Karpas-422 (cell line): Measurements from ENCODE around the gene DOCK4. TPM values are rescaled to one million over a fixed set of nuclear protein-coding genes. Genes with fewer than 3 reads are reported as not detected.

Experiments used
- DNase-seq: peaks from one replicate; pipeline ENCODE4 v3.0.0-alpha.2; 2015
- H2AFZ ChIP-seq: fragments of 200-600 bp; sonication (generic); 2 replicates; pipeline ENCODE4 v1.6.1; 2014; ENCODE audit warnings: antibody characterized with exemption, low read length, mixed read lengths
- H3K27ac ChIP-seq: fragments of 200-600 bp; sonication (generic); 2 replicates; pipeline ENCODE4 v1.5.1; 2014; ENCODE audit warnings: mild to moderate bottlenecking, low read length, moderate library complexity
- H3K27me3 ChIP-seq: fragments of 200-600 bp; sonication (generic); 2 replicates; pipeline ENCODE4 v1.6.1; 2014; ENCODE audit warnings: low read length, mixed read lengths
- H3K36me3 ChIP-seq: fragments of 200-600 bp; sonication (generic); 2 replicates; pipeline ENCODE4 v1.6.1; 2014; ENCODE audit warnings: low read length, mixed read lengths; ENCODE audit not compliant: insufficient read depth
- H3K4me1 ChIP-seq: fragments of 200-600 bp; sonication (generic); 2 replicates; pipeline ENCODE4 v1.6.1; 2014; ENCODE audit warnings: mild to moderate bottlenecking, low read length, mixed read lengths
- H3K4me2 ChIP-seq: fragments of 200-600 bp; sonication (generic); 2 replicates; pipeline ENCODE4 v1.6.1; 2014; ENCODE audit warnings: low read length, low read depth, mild to moderate bottlenecking; ENCODE audit not compliant: poor library complexity, severe bottlenecking
- H3K4me3 ChIP-seq: fragments of 200-600 bp; sonication (generic); 2 replicates; pipeline ENCODE4 v1.5.1; 2014; ENCODE audit warnings: mild to moderate bottlenecking, antibody characterized with exemption, low read length, mixed read lengths
- H3K79me2 ChIP-seq: fragments of 200-600 bp; sonication (generic); 2 replicates; pipeline ENCODE4 v1.6.1; 2014; ENCODE audit warnings: mild to moderate bottlenecking, low read length, mixed read lengths
- H3K9ac ChIP-seq: fragments of 200-600 bp; sonication (generic); 2 replicates; pipeline ENCODE4 v1.6.0; 2014; ENCODE audit warnings: low read length
- H3K9me2 ChIP-seq: fragments of 200-600 bp; sonication (generic), shearing (Covaris generic); replicated peaks from 2 replicates; pipeline ENCODE4 v1.6.0; 2014; ENCODE audit warnings: mild to moderate bottlenecking, low read length, moderate library complexity; ENCODE audit not compliant: insufficient read depth
- H3K9me3 ChIP-seq: fragments of 300-700, 200-600 bp; sonication (generic); 2 replicates; pipeline ENCODE4 v1.6.1; 2014; ENCODE audit warnings: low read length, mixed read lengths
- H4K20me1 ChIP-seq: fragments of 200-600 bp; sonication (generic); 2 replicates; pipeline ENCODE4 v1.6.1; 2014; ENCODE audit warnings: mild to moderate bottlenecking, antibody characterized with exemption, low read length, low read depth; ENCODE audit not compliant: insufficient read depth
- total RNA-seq: library from RNA; depleted of rRNA; stranded (reverse); fragments of >200 nt; shearing (Covaris generic); gene quantifications from 2 replicates; pipeline ENCODE4 v1.2.3, GENCODE V29; 2014; ENCODE audit warnings: low replicate concordance

DOCK4 gene
- total RNA-seq, 1 experiment from 2014 or later = 0.07 TPM

GRCh38 chr7:112089551-112089950, 116.6 kb downstream of the DOCK4 start:
- no peaks in the 10 kb centered on the region for H4K20me1 ChIP-seq
- no peaks in the 10 kb centered on the region for H3K9me2 ChIP-seq
- H3K4me2 ChIP-seq = no peak overlapping the region
- no peak overlapping the region for H3K27ac ChIP-seq
- no peaks in the 10 kb centered on the region for H3K27me3 ChIP-seq
- no peaks in the 10 kb centered on the region for H3K4me1 ChIP-seq
- DNase-seq = no peak
- no peaks in the 10 kb centered on the region for H3K79me2 ChIP-seq
- no peak overlapping the region for H2AFZ ChIP-seq
- H3K9me3 ChIP-seq = no peaks in the 10 kb centered on the region
- H3K9ac ChIP-seq = no peak overlapping the region
- no peaks in the 10 kb centered on the region for H3K36me3 ChIP-seq
- H3K4me3 ChIP-seq = no peak overlapping the region

- no peak overlapping the region for H2AFZ ChIP-seq
- H3K9me2 ChIP-seq = no peaks in the 10 kb centered on the region
- H3K79me2 ChIP-seq = no peaks in the 10 kb centered on the region
- no peaks in the 10 kb centered on the region for H3K9me3 ChIP-seq
- H3K36me3 ChIP-seq = no peaks in the 10 kb centered on the region
- H3K9ac ChIP-seq = no peak overlapping the region
- no peaks in the 10 kb centered on the region for H3K4me1 ChIP-seq
- no peaks in the 10 kb centered on the region for H3K27me3 ChIP-seq
- no peak overlapping the region for H3K27ac ChIP-seq
- H4K20me1 ChIP-seq = no peaks in the 10 kb centered on the region
- H3K4me3 ChIP-seq = no peak overlapping the region
- no peak for DNase-seq
- no peak overlapping the region for H3K4me2 ChIP-seq
Observed at GRCh38 chr7:112088484-112089016, 117.6 kb downstream of the DOCK4 start.

GRCh38 chr7:112086496-112087254, 119.5 kb downstream of the DOCK4 start:
- no peak overlapping the region for H3K4me3 ChIP-seq

GRCh38 chr7:112084520-112084971, 121.7 kb downstream of the DOCK4 start:
- Histone ChIP-seq H2AFZ (no peak overlapping the region), H3K36me3 (no peaks in the 10 kb centered on the region), H3K27me3 (no peaks in the 10 kb centered on the region), H3K27ac (no peak overlapping the region), H4K20me1 (no peaks in the 10 kb centered on the region), H3K9me3 (no peaks in the 10 kb centered on the region), H3K4me3 (no peak overlapping the region), H3K9me2 (no peaks in the 10 kb centered on the region), H3K4me1 (peaks cover 19% of the 10 kb centered on the region), H3K4me2 (no peak overlapping the region), H3K79me2 (no peaks in the 10 kb centered on the region), H3K9ac (no peak overlapping the region)
- no peak for DNase-seq

More at GRCh38 chr7:112086496-112087254, 119.5 kb downstream of the DOCK4 start:
- Histone ChIP-seq H3K36me3 (no peaks in the 10 kb centered on the region), H3K9ac (no peak overlapping the region), H3K4me2 (no peak overlapping the region), H3K79me2 (no peaks in the 10 kb centered on the region), H4K20me1 (no peaks in the 10 kb centered on the region), H3K27ac (no peak overlapping the region), H2AFZ (no peak overlapping the region), H3K9me2 (no peaks in the 10 kb centered on the region), H3K4me1 (no peaks in the 10 kb centered on the region), H3K27me3 (no peaks in the 10 kb centered on the region), H3K9me3 (no peaks in the 10 kb centered on the region)
- no peak for DNase-seq

GRCh38 chr7:112083776-112084355, 122.3 kb downstream of the DOCK4 start:
- Histone ChIP-seq H3K4me1 (peaks cover 19% of the 10 kb centered on the region), H2AFZ (no peak overlapping the region), H3K27ac (no peak overlapping the region), H3K36me3 (no peaks in the 10 kb centered on the region), H3K4me2 (no peak overlapping the region), H4K20me1 (no peaks in the 10 kb centered on the region), H3K4me3 (no peak overlapping the region), H3K9me2 (no peaks in the 10 kb centered on the region), H3K79me2 (no peaks in the 10 kb centered on the region), H3K9me3 (no peaks in the 10 kb centered on the region), H3K9ac (no peak overlapping the region), H3K27me3 (no peaks in the 10 kb centered on the region)
- no peak for DNase-seq

GRCh38 chr7:112082306-112082705, 123.9 kb downstream of the DOCK4 start:
- no peak overlapping the region for H3K9ac ChIP-seq
- H3K9me2 ChIP-seq = no peaks in the 10 kb centered on the region
- no peaks in the 10 kb centered on the region for H3K9me3 ChIP-seq
- no peaks in the 10 kb centered on the region for H4K20me1 ChIP-seq
- no peak overlapping the region for H2AFZ ChIP-seq
- no peak overlapping the region for H3K4me2 ChIP-seq
- no peaks in the 10 kb centered on the region for H3K36me3 ChIP-seq
- DNase-seq = no peak
- H3K27ac ChIP-seq = no peak overlapping the region
- peaks cover 19% of the 10 kb centered on the region for H3K4me1 ChIP-seq
- H3K4me3 ChIP-seq = no peak overlapping the region
- no peaks in the 10 kb centered on the region for H3K79me2 ChIP-seq
- no peaks in the 10 kb centered on the region for H3K27me3 ChIP-seq

- no peaks in the 10 kb centered on the region for H4K20me1 ChIP-seq
- no peak overlapping the region for H3K9ac ChIP-seq
- no peak overlapping the region for H3K4me3 ChIP-seq
- DNase-seq = no peak
- no peaks in the 10 kb centered on the region for H3K79me2 ChIP-seq
- H2AFZ ChIP-seq = no peak overlapping the region
- no peak overlapping the region for H3K4me2 ChIP-seq
- H3K27ac ChIP-seq = no peak overlapping the region
- peaks cover 19% of the 10 kb centered on the region for H3K4me1 ChIP-seq
- H3K9me2 ChIP-seq = no peaks in the 10 kb centered on the region
- no peaks in the 10 kb centered on the region for H3K27me3 ChIP-seq
- H3K36me3 ChIP-seq = no peaks in the 10 kb centered on the region
- no peaks in the 10 kb centered on the region for H3K9me3 ChIP-seq
Observed at GRCh38 chr7:112081778-112082177, 124.4 kb downstream of the DOCK4 start.

- Histone ChIP-seq H3K27me3 (no peaks in the 10 kb centered on the region), H3K9me2 (no peaks in the 10 kb centered on the region), H3K36me3 (no peaks in the 10 kb centered on the region), H3K4me3 (peak overlapping the region; percentile 57), H3K4me1 (peaks cover 19% of the 10 kb centered on the region), H3K9ac (peak overlapping the region; percentile 21; the same call in 1 of the 2 replicates), H4K20me1 (no peaks in the 10 kb centered on the region), H3K9me3 (no peaks in the 10 kb centered on the region), H3K79me2 (no peaks in the 10 kb centered on the region), H3K27ac (no peak overlapping the region), H3K4me2 (peak overlapping the region; percentile 72), H2AFZ (no peak overlapping the region)
- peak; percentile 60 for DNase-seq
Observed at GRCh38 chr7:112080978-112081377, 125.2 kb downstream of the DOCK4 start.
